ENCODE results near the gene GSG1. TPM values are rescaled to one million over a fixed set of nuclear protein-coding genes. Genes with fewer than 3 reads are reported as not detected.

GSG1 gene
- total RNA-seq, 2 donors from 2014 or later, result not detected

- Histone ChIP-seq H3K4me3 (no peak overlapping the region), H3K27ac (no peak overlapping the region), H3K9ac (ENCODE audit: low read depth in 2 of 2, low read length in 2 of 2) (no peak overlapping the region), H3K36me3 (no peaks in the 10 kb centered on the region), H3K9me3 (no peaks in the 10 kb centered on the region), H3K4me1 (no peaks in the 10 kb centered on the region), H3K27me3 (no peaks in the 10 kb centered on the region)
- intact Hi-C loops (cut with DNase I), result no loop called here
- no peak for TF ChIP-seq CTCF (IDR thresholded peaks at IDR 0.05)
- no peak for DNase-seq
These were observed 24.0 kb upstream of the GSG1 start for GRCh38 chr12:13127444-13127843.

GRCh38 chr12:13126494-13126893 lies 23.0 kb upstream of the GSG1 start:
- Histone ChIP-seq H3K4me1 (no peaks in the 10 kb centered on the region), H3K27me3 (no peaks in the 10 kb centered on the region), H3K9ac (ENCODE audit: low read depth in 2 of 2, low read length in 2 of 2) (no peak overlapping the region), H3K36me3 (no peaks in the 10 kb centered on the region), H3K9me3 (no peaks in the 10 kb centered on the region), H3K27ac (no peak overlapping the region), H3K4me3 (no peak overlapping the region)
- intact Hi-C loops (cut with DNase I), result no loop called here
- no peak for TF ChIP-seq CTCF (IDR thresholded peaks at IDR 0.05)
- DNase-seq, result no peak

GRCh38 chr12:13125996-13126395 lies 22.5 kb upstream of the GSG1 start:
- no peak for TF ChIP-seq CTCF (IDR thresholded peaks at IDR 0.05)
- no peaks in the 10 kb centered on the region for H3K4me1 ChIP-seq
- no peak overlapping the region for H3K4me3 ChIP-seq
- H3K27ac ChIP-seq, result no peak overlapping the region
- no peak for DNase-seq
- H3K9me3 ChIP-seq, result no peaks in the 10 kb centered on the region
- H3K27me3 ChIP-seq, result no peaks in the 10 kb centered on the region
- H3K36me3 ChIP-seq, result no peaks in the 10 kb centered on the region
- no peak overlapping the region for H3K9ac ChIP-seq (ENCODE audit: low read depth in 2 of 2, low read length in 2 of 2)
- intact Hi-C loops (cut with DNase I), result no loop called here

- no peak for TF ChIP-seq CTCF (IDR thresholded peaks at IDR 0.05)
- no peaks in the 10 kb centered on the region for H3K36me3 ChIP-seq
- H3K9me3 ChIP-seq, result no peaks in the 10 kb centered on the region
- DNase-seq, result no peak
- no peak overlapping the region for H3K27ac ChIP-seq
- H3K27me3 ChIP-seq, result no peaks in the 10 kb centered on the region
- intact Hi-C loops (cut with DNase I), result no loop called here
- H3K4me1 ChIP-seq, result no peaks in the 10 kb centered on the region
- no peak overlapping the region for H3K9ac ChIP-seq (ENCODE audit: low read depth in 2 of 2, low read length in 2 of 2)
- no peak overlapping the region for H3K4me3 ChIP-seq
These were observed 21.4 kb upstream of the GSG1 start for GRCh38 chr12:13124656-13125505.

- H3K4me1 ChIP-seq, result no peaks in the 10 kb centered on the region
- no peaks in the 10 kb centered on the region for H3K36me3 ChIP-seq
- intact Hi-C loops (cut with DNase I), result no loop called here
- DNase-seq, result no peak
- no peaks in the 10 kb centered on the region for H3K27me3 ChIP-seq
- no peak for TF ChIP-seq CTCF (IDR thresholded peaks at IDR 0.05)
- H3K9ac ChIP-seq (ENCODE audit: low read depth in 2 of 2, low read length in 2 of 2), result no peak overlapping the region
- H3K4me3 ChIP-seq, result no peak overlapping the region
- H3K9me3 ChIP-seq, result no peaks in the 10 kb centered on the region
- H3K27ac ChIP-seq, result no peak overlapping the region
These were observed 18.1 kb upstream of the GSG1 start for GRCh38 chr12:13121568-13121967.

Measured in colonic mucosa (tissue), 4 donors.